HEK293 (cell line): Measurements from ENCODE around the gene LBX1.
A peak's percentile ranks its signal among the peaks of the same experiment; 100 is the strongest.

ENCODE experiments used
- EGR2 ChIP-seq: fragments of 450-650 bp; formaldehyde crosslinking; IDR thresholded peaks from 2 replicates; pipeline ENCODE4 v1.5.1; 2016; ENCODE audit warnings: low read depth, missing biosample characterization, missing genetic modification characterization
- GFI1B ChIP-seq: fragments of 450-650 bp; formaldehyde crosslinking; IDR thresholded peaks from 2 replicates; pipeline ENCODE4 v1.5.1; 2016; ENCODE audit warnings: missing biosample characterization, missing genetic modification characterization
- GLIS2 ChIP-seq: fragments of 450-650 bp; formaldehyde crosslinking; IDR thresholded peaks from 2 replicates; pipeline ENCODE4 v1.5.1; 2016; ENCODE audit warnings: missing biosample characterization, missing genetic modification characterization
- KLF1 ChIP-seq: fragments of 450-650 bp; formaldehyde crosslinking; IDR thresholded peaks from 2 replicates; pipeline ENCODE4 v1.5.1; 2016; ENCODE audit warnings: missing biosample characterization, missing genetic modification characterization
- KLF7 ChIP-seq: fragments of 450-650 bp; formaldehyde crosslinking; IDR thresholded peaks from 2 replicates; pipeline ENCODE4 v1.5.1; 2016; ENCODE audit warnings: missing biosample characterization, missing genetic modification characterization, borderline replicate concordance
- RBAK ChIP-seq: fragments of 450-650 bp; formaldehyde crosslinking; IDR thresholded peaks from 2 replicates; pipeline ENCODE4 v1.5.1; 2016; ENCODE audit warnings: missing biosample characterization, missing genetic modification characterization
- REPIN1 ChIP-seq: fragments of 450-650 bp; formaldehyde crosslinking; IDR thresholded peaks from 2 replicates; pipeline ENCODE4 v1.5.1; 2017; ENCODE audit warnings: missing biosample characterization, missing genetic modification characterization, low read depth
- SP7 ChIP-seq: fragments of 450-650 bp; formaldehyde crosslinking; IDR thresholded peaks from 2 replicates; pipeline ENCODE4 v1.5.1; 2016; ENCODE audit warnings: missing biosample characterization, missing genetic modification characterization
- WT1 ChIP-seq: fragments of 450-650 bp; formaldehyde crosslinking; IDR thresholded peaks from 2 replicates; pipeline ENCODE4 v1.5.1; 2016; ENCODE audit warnings: missing biosample characterization, missing genetic modification characterization
- ZBTB11 ChIP-seq: fragments of 450-650 bp; formaldehyde crosslinking; conservative IDR thresholded peaks from 2 replicates; pipeline ENCODE4 v1.5.1; 2016; ENCODE audit warnings: low read depth, missing biosample characterization, missing genetic modification characterization
- ZEB2 ChIP-seq: fragments of 450-650 bp; formaldehyde crosslinking; IDR thresholded peaks from 2 replicates; pipeline ENCODE4 v1.5.1; 2016; ENCODE audit warnings: missing biosample characterization, missing genetic modification characterization
- ZFP69B ChIP-seq: fragments of 450-650 bp; formaldehyde crosslinking; IDR thresholded peaks from 2 replicates; pipeline ENCODE4 v1.5.1; 2016; ENCODE audit warnings: missing biosample characterization, missing genetic modification characterization
- ZNF2 ChIP-seq: fragments of 450-650 bp; formaldehyde crosslinking; IDR thresholded peaks from 2 replicates; pipeline ENCODE4 v1.5.1; 2016; ENCODE audit warnings: missing biosample characterization, missing genetic modification characterization
- ZNF335 ChIP-seq: fragments of 450-650 bp; formaldehyde crosslinking; conservative IDR thresholded peaks from 2 replicates; pipeline ENCODE4 v1.5.1; 2016; ENCODE audit warnings: missing biosample characterization, missing genetic modification characterization
- ZNF560 ChIP-seq: fragments of 450-650 bp; formaldehyde crosslinking; IDR thresholded peaks from 2 replicates; pipeline ENCODE4 v1.5.1; 2017; ENCODE audit warnings: missing biosample characterization, missing genetic modification characterization, borderline replicate concordance
- ZNF596 ChIP-seq: fragments of 450-650 bp; IDR thresholded peaks from 2 replicates; pipeline ENCODE4 v1.5.0; 2018; ENCODE audit warnings: missing biosample characterization, mild to moderate bottlenecking, missing genetic modification characterization, moderate library complexity
- ZNF654 ChIP-seq: fragments of 450-650 bp; formaldehyde crosslinking; IDR thresholded peaks from 2 replicates; pipeline ENCODE4 v1.5.1; 2016; ENCODE audit warnings: low read depth, missing biosample characterization, missing genetic modification characterization
- ZNF76 ChIP-seq: fragments of 450-650 bp; formaldehyde crosslinking; IDR thresholded peaks from 2 replicates; pipeline ENCODE4; 2016; ENCODE audit warnings: low read depth, missing biosample characterization, missing genetic modification characterization, borderline replicate concordance
- ZSCAN30 ChIP-seq: fragments of 450-650 bp; IDR thresholded peaks from 2 replicates; pipeline ENCODE4 v1.5.1; 2018; ENCODE audit warnings: missing biosample characterization, mild to moderate bottlenecking, missing genetic modification characterization, moderate library complexity
- TF ChIP-seq, protein P1 (sequence below): fragments of 450-650 bp; formaldehyde crosslinking; IDR thresholded peaks from 2 replicates; pipeline ENCODE4 v1.5.1; 2017; ENCODE audit warnings: missing biosample characterization, missing genetic modification characterization
- TF ChIP-seq, protein P2 (sequence below): fragments of 450-650 bp; formaldehyde crosslinking; IDR thresholded peaks from 2 replicates; pipeline ENCODE4 v1.5.1; 2016; ENCODE audit warnings: missing biosample characterization, missing genetic modification characterization
- TF ChIP-seq, protein P3 (sequence below): fragments of 450-650 bp; formaldehyde crosslinking; IDR thresholded peaks from 2 replicates; pipeline ENCODE4 v1.5.1; 2016; ENCODE audit warnings: missing biosample characterization, missing genetic modification characterization
- TF ChIP-seq, protein P4 (sequence below): fragments of 450-650 bp; formaldehyde crosslinking; IDR thresholded peaks from 2 replicates; pipeline ENCODE4 v1.5.1; 2016; ENCODE audit warnings: missing biosample characterization, missing genetic modification characterization, low read depth
- TF ChIP-seq, protein P5 (sequence below): fragments of 450-650 bp; formaldehyde crosslinking; IDR thresholded peaks from 2 replicates; pipeline ENCODE4 v1.5.1; 2016; ENCODE audit warnings: missing biosample characterization, missing genetic modification characterization

Gene LBX1

GRCh38 chr10:101214446-101215396 is 14.5 kb downstream of the LBX1 start (continued):
- TF ChIP-seq, protein P1, sequence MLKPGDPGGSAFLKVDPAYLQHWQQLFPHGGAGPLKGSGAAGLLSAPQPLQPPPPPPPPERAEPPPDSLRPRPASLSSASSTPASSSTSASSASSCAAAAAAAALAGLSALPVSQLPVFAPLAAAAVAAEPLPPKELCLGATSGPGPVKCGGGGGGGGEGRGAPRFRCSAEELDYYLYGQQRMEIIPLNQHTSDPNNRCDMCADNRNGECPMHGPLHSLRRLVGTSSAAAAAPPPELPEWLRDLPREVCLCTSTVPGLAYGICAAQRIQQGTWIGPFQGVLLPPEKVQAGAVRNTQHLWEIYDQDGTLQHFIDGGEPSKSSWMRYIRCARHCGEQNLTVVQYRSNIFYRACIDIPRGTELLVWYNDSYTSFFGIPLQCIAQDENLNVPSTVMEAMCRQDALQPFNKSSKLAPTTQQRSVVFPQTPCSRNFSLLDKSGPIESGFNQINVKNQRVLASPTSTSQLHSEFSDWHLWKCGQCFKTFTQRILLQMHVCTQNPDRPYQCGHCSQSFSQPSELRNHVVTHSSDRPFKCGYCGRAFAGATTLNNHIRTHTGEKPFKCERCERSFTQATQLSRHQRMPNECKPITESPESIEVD, result no peak
- TF ChIP-seq EGR2 (tag by site-specific recombination) (peak; percentile 33; the same call in 1 of the 2 replicates), ZNF654 (peak; percentile 97), ZNF335 (tag by site-specific recombination) (peak; percentile 58), RBAK (tag by site-specific recombination) (no peak), REPIN1 (tag by site-specific recombination) (0 out of 2 replicates have a peak, but pooled peaks have one; percentile 43), ZNF560 (tag by site-specific recombination) (no peak), ZNF2 (tag by site-specific recombination) (0 out of 2 replicates have a peak, but pooled peaks have one; percentile 34), ZEB2 (tag by site-specific recombination) (peak; percentile 73), ZNF76 (tag by site-specific recombination) (0 out of 2 replicates have a peak, but pooled peaks have one; percentile 13), ZFP69B (tag by site-specific recombination) (0 out of 2 replicates have a peak, but pooled peaks have one; percentile 38), ZBTB11 (tag by site-specific recombination) (0 out of 2 replicates have a peak, but pooled peaks have one; percentile 27), SP7 (tag by site-specific recombination) (peak; percentile 51), ZNF596 (tag by site-specific recombination) (no peak), WT1 (tag by site-specific recombination) (peak; percentile 43), ZSCAN30 (tag by site-specific recombination) (peak; percentile 55; the same call in 1 of the 2 replicates), GFI1B (tag by site-specific recombination) (0 out of 2 replicates have a peak, but pooled peaks have one; percentile 14), GLIS2 (tag by site-specific recombination) (peak; percentile 45; the same call in 1 of the 2 replicates), KLF7 (tag by site-specific recombination) (peak; percentile 26; the same call in 1 of the 2 replicates), KLF1 (tag by site-specific recombination) (peak; percentile 67; the same call in 1 of the 2 replicates)
- TF ChIP-seq, protein P2, sequence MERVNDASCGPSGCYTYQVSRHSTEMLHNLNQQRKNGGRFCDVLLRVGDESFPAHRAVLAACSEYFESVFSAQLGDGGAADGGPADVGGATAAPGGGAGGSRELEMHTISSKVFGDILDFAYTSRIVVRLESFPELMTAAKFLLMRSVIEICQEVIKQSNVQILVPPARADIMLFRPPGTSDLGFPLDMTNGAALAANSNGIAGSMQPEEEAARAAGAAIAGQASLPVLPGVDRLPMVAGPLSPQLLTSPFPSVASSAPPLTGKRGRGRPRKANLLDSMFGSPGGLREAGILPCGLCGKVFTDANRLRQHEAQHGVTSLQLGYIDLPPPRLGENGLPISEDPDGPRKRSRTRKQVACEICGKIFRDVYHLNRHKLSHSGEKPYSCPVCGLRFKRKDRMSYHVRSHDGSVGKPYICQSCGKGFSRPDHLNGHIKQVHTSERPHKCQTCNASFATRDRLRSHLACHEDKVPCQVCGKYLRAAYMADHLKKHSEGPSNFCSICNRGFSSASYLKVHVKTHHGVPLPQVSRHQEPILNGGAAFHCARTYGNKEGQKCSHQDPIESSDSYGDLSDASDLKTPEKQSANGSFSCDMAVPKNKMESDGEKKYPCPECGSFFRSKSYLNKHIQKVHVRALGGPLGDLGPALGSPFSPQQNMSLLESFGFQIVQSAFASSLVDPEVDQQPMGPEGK, result peak; percentile 86
- TF ChIP-seq, protein P3, sequence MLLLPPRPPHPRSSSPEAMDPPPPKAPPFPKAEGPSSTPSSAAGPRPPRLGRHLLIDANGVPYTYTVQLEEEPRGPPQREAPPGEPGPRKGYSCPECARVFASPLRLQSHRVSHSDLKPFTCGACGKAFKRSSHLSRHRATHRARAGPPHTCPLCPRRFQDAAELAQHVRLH (tag by site-specific recombination), result peak; percentile 25; the same call in 1 of the 2 replicates
- TF ChIP-seq, protein P4, sequence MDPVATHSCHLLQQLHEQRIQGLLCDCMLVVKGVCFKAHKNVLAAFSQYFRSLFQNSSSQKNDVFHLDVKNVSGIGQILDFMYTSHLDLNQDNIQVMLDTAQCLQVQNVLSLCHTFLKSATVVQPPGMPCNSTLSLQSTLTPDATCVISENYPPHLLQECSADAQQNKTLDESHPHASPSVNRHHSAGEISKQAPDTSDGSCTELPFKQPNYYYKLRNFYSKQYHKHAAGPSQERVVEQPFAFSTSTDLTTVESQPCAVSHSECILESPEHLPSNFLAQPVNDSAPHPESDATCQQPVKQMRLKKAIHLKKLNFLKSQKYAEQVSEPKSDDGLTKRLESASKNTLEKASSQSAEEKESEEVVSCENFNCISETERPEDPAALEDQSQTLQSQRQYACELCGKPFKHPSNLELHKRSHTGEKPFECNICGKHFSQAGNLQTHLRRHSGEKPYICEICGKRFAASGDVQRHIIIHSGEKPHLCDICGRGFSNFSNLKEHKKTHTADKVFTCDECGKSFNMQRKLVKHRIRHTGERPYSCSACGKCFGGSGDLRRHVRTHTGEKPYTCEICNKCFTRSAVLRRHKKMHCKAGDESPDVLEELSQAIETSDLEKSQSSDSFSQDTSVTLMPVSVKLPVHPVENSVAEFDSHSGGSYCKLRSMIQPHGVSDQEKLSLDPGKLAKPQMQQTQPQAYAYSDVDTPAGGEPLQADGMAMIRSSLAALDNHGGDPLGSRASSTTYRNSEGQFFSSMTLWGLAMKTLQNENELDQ, result no peak
- TF ChIP-seq, protein P5, sequence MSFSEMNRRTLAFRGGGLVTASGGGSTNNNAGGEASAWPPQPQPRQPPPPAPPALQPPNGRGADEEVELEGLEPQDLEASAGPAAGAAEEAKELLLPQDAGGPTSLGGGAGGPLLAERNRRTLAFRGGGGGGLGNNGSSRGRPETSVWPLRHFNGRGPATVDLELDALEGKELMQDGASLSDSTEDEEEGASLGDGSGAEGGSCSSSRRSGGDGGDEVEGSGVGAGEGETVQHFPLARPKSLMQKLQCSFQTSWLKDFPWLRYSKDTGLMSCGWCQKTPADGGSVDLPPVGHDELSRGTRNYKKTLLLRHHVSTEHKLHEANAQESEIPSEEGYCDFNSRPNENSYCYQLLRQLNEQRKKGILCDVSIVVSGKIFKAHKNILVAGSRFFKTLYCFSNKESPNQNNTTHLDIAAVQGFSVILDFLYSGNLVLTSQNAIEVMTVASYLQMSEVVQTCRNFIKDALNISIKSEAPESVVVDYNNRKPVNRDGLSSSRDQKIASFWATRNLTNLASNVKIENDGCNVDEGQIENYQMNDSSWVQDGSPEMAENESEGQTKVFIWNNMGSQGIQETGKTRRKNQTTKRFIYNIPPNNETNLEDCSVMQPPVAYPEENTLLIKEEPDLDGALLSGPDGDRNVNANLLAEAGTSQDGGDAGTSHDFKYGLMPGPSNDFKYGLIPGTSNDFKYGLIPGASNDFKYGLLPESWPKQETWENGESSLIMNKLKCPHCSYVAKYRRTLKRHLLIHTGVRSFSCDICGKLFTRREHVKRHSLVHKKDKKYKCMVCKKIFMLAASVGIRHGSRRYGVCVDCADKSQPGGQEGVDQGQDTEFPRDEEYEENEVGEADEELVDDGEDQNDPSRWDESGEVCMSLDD, result peak; percentile 72; the same call in 1 of the 2 replicates
